Stomach (tissue), 9 donors: Measurements from ENCODE around the gene MEGF10. TPM values are rescaled to one million over a fixed set of nuclear protein-coding genes. Genes with fewer than 3 reads are reported as not detected.

Source experiments
- DNase-seq, 2 donors: peaks; one replicate each; pipeline versions ENCODE4 v3.0.0 to v3.0.0-alpha.2; 2013 to 2019
- H3K27ac ChIP-seq, 5 donors: fragments of 200-600 bp in 4 of 5; sonication (generic) in 4 of 5; one replicate each; pipeline ENCODE4 v1.5.1; 2013 to 2019; ENCODE audit warnings: mild to moderate bottlenecking in 1 of 5, moderate library complexity in 1 of 5
- H3K27me3 ChIP-seq, 3 donors: fragments of 200-600 bp; sonication (generic); one replicate each; pipeline ENCODE4 v1.5.1; 2017 to 2019; ENCODE audit warnings: mixed run types in 1 of 3
- H3K36me3 ChIP-seq, 4 donors: fragments of 200-600 bp; sonication (generic); 1 replicate in 3 of 4; 2 replicates in 1 of 4; pipeline ENCODE4 v1.5.1; 2016 to 2019
- H3K4me1 ChIP-seq, 4 donors: fragments of 200-600 bp; sonication (generic); one replicate each; pipeline ENCODE4 v1.5.1; 2016 to 2019
- H3K4me3 ChIP-seq, 4 donors: fragments of 200-600 bp; sonication (generic) in 3 of 4; one replicate each; pipeline ENCODE4 v1.5.1; 2016 to 2019; ENCODE audit warnings: mild to moderate bottlenecking in 1 of 4
- H3K9me3 ChIP-seq, 4 donors: fragments of 200-600 bp; sonication (generic); one replicate each; pipeline ENCODE4 v1.5.1; 2016 to 2019
- CTCF ChIP-seq, 7 experiments: fragments of 450-650 bp in 4 of 7; fragments of 200-600 bp in 3 of 7; sonication (generic) in 3 of 7; IDR thresholded peaks; one replicate each; pipeline ENCODE4 v1.5.1; 2016 to 2019; ENCODE audit warnings: antibody characterized with exemption in 7 of 7, control low read depth in 2 of 7, mild to moderate bottlenecking in 1 of 7
- EP300 ChIP-seq: sonication (generic); formaldehyde crosslinking; IDR thresholded peaks from one replicate; pipeline ENCODE4 v1.6.1; 2017; ENCODE audit warnings: antibody characterized with exemption
- POLR2A ChIP-seq, 4 donors: fragments of 450-650 bp; IDR thresholded peaks; one replicate each; pipeline ENCODE4 v1.6.1; 2016; ENCODE audit warnings: antibody characterized with exemption in 4 of 4, control low read depth in 2 of 4, mild to moderate bottlenecking in 1 of 4, moderate library complexity in 1 of 4
- POLR2AphosphoS5 ChIP-seq, 3 donors: sonication (generic); formaldehyde crosslinking; IDR thresholded peaks; one replicate each; pipeline ENCODE4 v1.6.1; 2016; ENCODE audit warnings: antibody characterized with exemption in 3 of 3
- WGBS, 5 donors: extraction: QIAGEN DNeasy Blood & Tissue Kit in 3 of 5; methylation state at CpG; one replicate each; pipeline versions ENCODE4 v1.1.5 to v1.1.7; 2013 to 2018; 5-methylcytosine and 5-hydroxymethylcytosine counted together
- intact Hi-C: fragments of 100-400 bp; cut with DNase I; formaldehyde crosslinking; loops from one replicate; pipeline ENCODE4 v1.15.1; 2023; ENCODE audit warnings: low total_unique reads
- polyA plus RNA-seq, 3 donors: library from polyadenylated mRNA; stranded (reverse); fragments of 200-250 nt; gene quantifications; one replicate each; pipeline ENCODE4 v1.2.3, GENCODE V29; 2013
- total RNA-seq, 5 donors: library from RNA; depleted of rRNA; stranded (reverse); fragments of >200 nt; gene quantifications; one replicate each; pipeline versions ENCODE4 v1.1.0 to v1.2.3, GENCODE V29; 2014 to 2016
- donor health status: healthy with polysubstance abuse.
- donor health status: Bipolar disorder and iron deficiency.
- donor health status: healthy.

Gene MEGF10
- total and polyA plus RNA-seq, 8 donors: under 0.01 to 2.0 (median 0.05) TPM; not detected in 5

DNA sequence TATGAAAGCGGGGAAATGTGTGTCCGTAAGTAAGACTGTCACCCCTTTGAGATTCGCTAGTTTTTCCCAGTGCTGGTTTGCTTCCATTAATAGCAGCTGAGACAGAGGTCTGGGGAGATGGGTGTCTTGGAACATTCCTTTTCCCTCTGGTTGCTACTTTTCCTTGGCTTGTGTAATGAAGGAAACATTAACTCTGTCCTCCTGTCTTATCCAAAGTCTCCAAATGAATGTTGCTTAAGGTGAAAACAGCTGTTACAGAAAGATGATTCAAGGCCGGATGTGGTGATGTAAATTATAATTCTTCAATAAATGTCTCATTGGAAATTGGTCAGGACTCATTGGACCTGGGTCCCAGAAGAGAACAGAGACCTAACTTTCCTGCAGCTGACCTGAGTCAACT lies 50.0 kb downstream of the MEGF10 start:
- 91 to 97% (median 94%) methylated on average over 4 of the region's 4 CpGs for WGBS, 5 donors
- Histone ChIP-seq H3K4me3 (no peak overlapping the region), H3K9me3 (no peaks in the 10 kb centered on the region), H3K27me3 (no peaks in the 10 kb centered on the region), H3K4me1 (no peaks in the 10 kb centered on the region), H3K36me3 (no peaks in the 10 kb centered on the region), H3K27ac (no peak overlapping the region)
- no peak for DNase-seq
- intact Hi-C loops: no loop called here
- TF ChIP-seq EP300 (no peak), POLR2AphosphoS5 (IDR thresholded peaks at IDR 0.05) (no peak), CTCF (IDR thresholded peaks at IDR 0.05) (no peak), POLR2A (IDR thresholded peaks at IDR 0.05) (no peak)

- no peak for DNase-seq
- intact Hi-C loops: no loop called here
- Histone ChIP-seq H3K27me3 (no peaks in the 10 kb centered on the region), H3K4me1 (no peaks in the 10 kb centered on the region), H3K27ac (no peak overlapping the region), H3K4me3 (no peak overlapping the region), H3K9me3 (no peaks in the 10 kb centered on the region), H3K36me3 (no peaks in the 10 kb centered on the region)
- 86 to 97% (median 94%) methylated on average over 3 of the region's 3 CpGs for WGBS, 5 donors
- TF ChIP-seq EP300 (no peak), CTCF (IDR thresholded peaks at IDR 0.05) (no peak), POLR2A (IDR thresholded peaks at IDR 0.05) (no peak), POLR2AphosphoS5 (IDR thresholded peaks at IDR 0.05) (no peak)
Observed at GRCh38 chr5:127342364-127342763, 51.8 kb downstream of the MEGF10 start.

DNA sequence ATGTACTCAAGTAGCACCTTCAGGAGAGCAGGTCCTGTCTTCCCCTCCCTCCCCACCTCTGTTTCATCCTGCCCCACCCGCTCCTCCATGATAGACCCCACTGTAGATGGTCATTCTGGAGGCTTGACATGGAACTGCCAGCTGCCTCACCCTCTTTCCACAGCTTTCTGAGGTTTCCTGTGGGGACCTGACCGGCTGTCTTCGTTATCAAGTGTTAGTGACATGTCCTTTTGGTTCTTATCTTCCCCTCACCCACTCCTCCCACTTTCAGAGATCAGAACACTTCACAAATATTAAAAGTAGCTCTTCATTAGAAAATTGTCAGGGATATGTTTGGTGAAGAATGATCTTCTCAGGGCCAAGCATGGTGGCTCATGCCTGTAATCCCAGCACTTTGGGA lies 52.7 kb downstream of the MEGF10 start:
- no peaks in the 10 kb centered on the region for H3K9me3 ChIP-seq
- TF ChIP-seq POLR2A (IDR thresholded peaks at IDR 0.05): no peak
- no peak for TF ChIP-seq CTCF (IDR thresholded peaks at IDR 0.05)
- TF ChIP-seq EP300: no peak
- no peak for TF ChIP-seq POLR2AphosphoS5 (IDR thresholded peaks at IDR 0.05)
- H3K4me1 ChIP-seq: no peaks in the 10 kb centered on the region
- no peaks in the 10 kb centered on the region for H3K27me3 ChIP-seq
- no peak overlapping the region for H3K4me3 ChIP-seq
- no peaks in the 10 kb centered on the region for H3K36me3 ChIP-seq
- 80 to 89% (median 87%) methylated on average over 3 of the region's 3 CpGs for WGBS, 5 donors
- H3K27ac ChIP-seq: no peak overlapping the region
- intact Hi-C loops: no loop called here
- no peak for DNase-seq

GRCh38 chr5:127343866-127344265 lies 53.3 kb downstream of the MEGF10 start:
- intact Hi-C loops: no loop called here
- Histone ChIP-seq H3K4me3 (no peak overlapping the region), H3K36me3 (no peaks in the 10 kb centered on the region), H3K27ac (no peak overlapping the region), H3K9me3 (no peaks in the 10 kb centered on the region), H3K4me1 (no peaks in the 10 kb centered on the region), H3K27me3 (no peaks in the 10 kb centered on the region)
- TF ChIP-seq POLR2A (IDR thresholded peaks at IDR 0.05) (no peak), EP300 (no peak), POLR2AphosphoS5 (IDR thresholded peaks at IDR 0.05) (no peak)
- DNase-seq: no peak
- WGBS, 5 donors: 63 to 71% (median 65%) methylated on average over 1 of the region's 1 CpG

- Histone ChIP-seq H3K27me3 (no peaks in the 10 kb centered on the region), H3K4me1 (no peaks in the 10 kb centered on the region), H3K4me3 (no peak overlapping the region), H3K9me3 (no peaks in the 10 kb centered on the region), H3K36me3 (no peaks in the 10 kb centered on the region), H3K27ac (no peak overlapping the region)
- no peak for TF ChIP-seq CTCF (IDR thresholded peaks at IDR 0.05)
- TF ChIP-seq POLR2AphosphoS5 (IDR thresholded peaks at IDR 0.05): no peak
- TF ChIP-seq EP300: no peak
- no peak for DNase-seq
- intact Hi-C loops: no loop called here
- WGBS, 5 donors: 72 to 83% (median 79%) methylated on average over 3 of the region's 3 CpGs
Observed at GRCh38 chr5:127344931-127345330, 54.3 kb downstream of the MEGF10 start.
